ENCODE results near the gene RASGEF1B.

RASGEF1B gene

DNA sequence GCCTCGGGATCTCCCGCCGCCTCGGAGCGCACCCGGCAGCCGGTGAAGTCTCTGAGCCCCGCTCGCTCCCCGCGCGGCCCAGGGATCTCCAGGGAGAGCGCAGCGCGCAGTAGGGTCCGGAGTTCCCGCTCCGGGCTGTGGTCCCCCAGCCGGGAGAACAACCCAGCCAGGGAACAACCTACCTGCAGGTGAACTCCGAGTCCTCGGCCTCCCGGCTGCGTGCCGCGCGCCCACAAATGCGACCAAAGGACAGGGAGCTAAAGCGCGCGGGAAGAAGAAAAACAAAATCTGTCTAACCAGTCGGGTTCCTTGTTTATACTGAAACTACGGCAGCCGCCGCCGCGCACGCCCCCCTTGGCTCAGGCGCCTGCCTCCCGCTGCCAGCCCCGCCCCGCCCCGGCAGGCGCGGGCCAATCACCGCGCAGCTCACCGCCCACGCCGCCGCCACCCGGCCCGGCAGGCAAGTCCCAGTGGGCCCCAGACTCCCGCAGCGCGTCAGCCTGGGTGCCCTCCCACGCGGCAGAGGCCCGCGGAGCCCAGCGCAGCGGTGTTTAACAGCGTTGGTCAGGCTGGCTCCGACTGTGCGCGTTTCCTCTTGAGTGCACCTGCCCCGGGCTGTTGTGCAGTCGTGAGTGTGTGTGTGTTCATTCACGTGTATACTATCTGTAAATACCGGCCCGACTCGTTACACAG lies at the start of gene RASGEF1B:
Gene RASGEF1B (minus strand): TSS at position 320 of the 693 bp plus-strand sequence. CDS start 12,399 bp downstream, outside the sequence.
- DNase-seq (ENCODE audit: low read depth in 3 of 3) = peak; percentile 92 to 94 (median 93)

- no peak for DNase-seq (ENCODE audit: low read depth in 3 of 3)
Observed at GRCh38 chr4:81519856-81520255, 48.1 kb upstream of the RASGEF1B start.

- DNase-seq (ENCODE audit: low read depth in 3 of 3) = no peak
Observed at GRCh38 chr4:81519427-81519773, 47.7 kb upstream of the RASGEF1B start.

DNA sequence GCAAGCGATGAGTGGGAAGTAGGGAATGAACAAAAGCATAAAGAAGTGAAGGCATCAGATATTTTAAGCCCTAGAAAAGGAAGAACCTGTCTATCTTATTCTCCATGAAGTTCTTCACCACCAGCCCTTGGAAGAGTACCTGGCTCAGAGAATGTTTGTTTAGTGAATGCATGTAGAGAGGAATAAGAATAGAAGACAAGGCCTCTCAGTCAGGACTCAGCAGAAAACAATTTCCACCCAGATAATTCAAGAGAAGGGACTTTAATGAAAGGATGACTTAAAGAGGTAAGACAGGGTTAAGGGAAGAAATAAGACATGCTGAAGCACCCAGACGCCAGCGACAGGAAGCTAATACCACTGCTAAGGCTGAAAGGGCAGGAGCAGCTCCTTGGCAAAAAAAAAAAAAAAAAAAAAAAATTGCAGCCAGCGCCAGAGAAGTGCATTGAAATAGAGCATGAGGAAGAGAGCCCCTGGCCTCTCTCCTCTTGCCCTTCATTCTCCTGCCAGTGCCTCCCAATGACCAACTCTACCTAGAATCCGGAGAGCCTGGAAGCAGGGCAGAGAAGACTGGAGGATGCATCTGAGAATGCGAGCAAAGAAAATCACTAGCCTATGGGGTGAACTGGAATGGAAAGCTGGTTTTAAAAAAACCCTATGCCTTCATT lies 47.2 kb upstream of the RASGEF1B start:
- no peak for DNase-seq (ENCODE audit: low read depth in 3 of 3)

GRCh38 chr4:81516241-81516640 lies 44.5 kb upstream of the RASGEF1B start:
- DNase-seq (ENCODE audit: low read depth in 3 of 3) = no peak

DNA sequence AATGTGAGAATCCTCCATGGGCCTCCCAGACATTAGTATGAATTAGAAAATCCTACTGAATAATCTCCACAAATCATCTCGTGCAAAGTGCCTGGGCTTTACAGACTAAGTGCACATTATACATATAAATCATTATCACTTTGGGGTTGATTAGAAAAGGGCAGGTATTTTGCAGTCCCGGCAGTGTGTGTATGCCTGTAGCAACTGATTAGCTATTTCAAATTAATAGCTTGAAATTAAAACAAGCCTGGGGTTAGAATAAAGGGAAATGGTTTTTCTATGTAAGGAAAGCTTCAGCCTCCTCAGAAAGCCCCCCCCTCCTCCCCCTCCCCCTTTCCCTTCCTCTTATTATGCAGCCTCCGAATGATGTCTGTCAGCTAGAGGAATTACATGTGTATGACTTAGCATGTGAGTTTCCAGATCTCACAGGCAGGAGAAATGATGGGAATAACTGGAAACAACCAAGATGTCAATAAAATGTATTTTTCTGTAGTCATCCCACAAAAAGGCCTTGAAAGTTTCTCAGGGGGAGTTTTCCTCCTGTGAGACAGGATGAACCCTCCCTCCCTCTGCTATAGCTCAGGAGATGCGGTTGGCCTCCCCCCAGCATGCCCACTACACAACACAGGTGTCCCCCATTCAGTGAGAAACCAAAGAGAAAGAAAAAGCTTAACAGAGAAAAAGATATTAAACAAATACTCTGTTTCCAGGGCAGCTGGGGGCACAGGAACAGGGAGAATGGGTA lies 41.2 kb upstream of the RASGEF1B start:
- no peak for DNase-seq (ENCODE audit: low read depth in 3 of 3)

GRCh38 chr4:81512001-81512756 lies 40.5 kb upstream of the RASGEF1B start:
- DNase-seq (ENCODE audit: low read depth in 3 of 3) = no peak

DNA sequence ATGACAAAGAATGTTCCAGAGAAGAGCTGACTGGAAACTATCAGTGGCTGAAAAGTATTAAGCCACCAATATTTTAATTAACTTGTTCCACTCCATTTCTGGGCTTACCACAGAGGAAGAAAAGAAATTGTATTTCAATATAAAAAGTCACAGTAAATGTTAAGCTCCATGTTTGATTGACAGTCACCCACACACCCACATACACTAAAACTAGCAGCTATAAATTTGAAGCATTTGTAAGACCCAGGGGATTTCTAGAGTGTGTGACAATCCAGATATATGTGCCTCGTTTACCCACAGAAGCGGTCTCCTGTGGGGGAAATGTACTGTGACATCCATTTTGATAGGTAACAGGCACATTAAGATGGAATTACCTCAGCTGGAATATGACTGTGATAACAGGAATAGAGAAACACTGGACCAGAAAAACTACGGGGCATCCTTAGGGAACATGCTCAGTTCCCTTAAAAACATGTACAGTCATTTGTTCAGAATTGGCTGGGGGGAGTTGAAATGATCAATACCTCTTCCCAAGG lies 39.0 kb upstream of the RASGEF1B start:
- DNase-seq (ENCODE audit: low read depth in 3 of 3) = no peak

- DNase-seq (ENCODE audit: low read depth in 3 of 3) = no peak
Observed at GRCh38 chr4:81509822-81510221, 38.1 kb upstream of the RASGEF1B start.

DNA sequence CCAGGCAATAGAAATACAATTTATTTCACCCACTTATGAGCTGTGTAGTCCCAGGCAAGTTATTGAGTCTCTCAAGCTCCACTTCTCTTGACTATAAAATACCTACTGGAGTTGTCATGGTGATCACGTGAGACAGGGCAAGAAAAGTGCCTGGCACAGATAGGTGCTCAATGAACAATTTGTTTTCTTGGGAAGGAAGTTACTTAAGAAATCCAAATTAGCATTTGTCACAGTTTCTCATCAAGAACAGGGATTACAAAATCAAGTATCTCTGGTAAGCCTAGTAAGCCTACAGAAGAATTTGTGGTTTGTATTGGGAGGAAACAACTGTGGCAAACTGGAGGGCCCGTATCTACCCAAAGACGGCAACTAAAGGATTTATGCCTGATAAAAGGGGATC lies 37.5 kb upstream of the RASGEF1B start:
- no peak for DNase-seq (ENCODE audit: low read depth in 3 of 3)

GRCh38 chr4:81508411-81509185 lies 36.9 kb upstream of the RASGEF1B start:
- no peak for DNase-seq (ENCODE audit: low read depth in 3 of 3)

DNA sequence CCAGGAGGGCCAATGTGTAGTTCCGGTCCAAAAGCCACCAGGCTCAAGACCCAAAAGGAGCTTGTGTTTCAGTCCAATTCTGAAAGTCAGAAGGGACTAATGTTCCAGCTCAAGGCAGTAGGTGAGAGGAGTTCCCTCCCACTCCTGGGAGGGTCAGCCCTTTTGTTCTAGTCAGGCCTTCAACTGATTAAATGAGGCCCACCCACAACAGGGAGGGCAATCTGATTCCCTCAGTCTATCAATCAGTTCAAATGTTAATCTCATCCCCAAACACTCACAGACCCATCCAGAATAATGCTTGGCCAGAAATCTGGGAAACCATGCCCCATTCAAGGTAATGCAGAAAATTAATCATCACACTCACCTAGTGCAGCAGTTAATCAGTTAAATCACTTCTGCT lies 35.8 kb upstream of the RASGEF1B start:
- no peak for DNase-seq (ENCODE audit: low read depth in 3 of 3)

DNA sequence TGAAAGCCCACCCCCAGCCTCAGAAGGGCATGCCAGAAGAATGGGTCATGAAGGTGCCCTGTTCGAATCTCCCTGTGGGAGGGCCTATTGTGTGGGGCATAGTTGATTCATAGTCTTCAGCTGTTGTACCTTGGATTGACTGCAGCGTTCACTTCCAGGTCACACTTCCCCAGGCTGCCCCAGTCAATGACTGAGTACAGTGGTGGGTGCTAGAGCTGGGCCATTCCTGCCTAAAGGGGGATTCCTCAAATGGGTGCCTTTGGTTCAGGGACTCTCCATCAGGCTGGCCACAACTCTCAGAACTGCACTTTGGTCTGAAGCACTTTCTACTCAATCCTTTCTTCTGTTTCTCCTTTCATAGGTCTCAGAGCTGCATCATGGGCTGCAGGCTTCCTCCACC lies 35.0 kb upstream of the RASGEF1B start:
- DNase-seq (ENCODE audit: low read depth in 3 of 3) = no peak

GRCh38 chr4:81505726-81506125 lies 34.0 kb upstream of the RASGEF1B start:
- no peak for DNase-seq (ENCODE audit: low read depth in 3 of 3)

DNA sequence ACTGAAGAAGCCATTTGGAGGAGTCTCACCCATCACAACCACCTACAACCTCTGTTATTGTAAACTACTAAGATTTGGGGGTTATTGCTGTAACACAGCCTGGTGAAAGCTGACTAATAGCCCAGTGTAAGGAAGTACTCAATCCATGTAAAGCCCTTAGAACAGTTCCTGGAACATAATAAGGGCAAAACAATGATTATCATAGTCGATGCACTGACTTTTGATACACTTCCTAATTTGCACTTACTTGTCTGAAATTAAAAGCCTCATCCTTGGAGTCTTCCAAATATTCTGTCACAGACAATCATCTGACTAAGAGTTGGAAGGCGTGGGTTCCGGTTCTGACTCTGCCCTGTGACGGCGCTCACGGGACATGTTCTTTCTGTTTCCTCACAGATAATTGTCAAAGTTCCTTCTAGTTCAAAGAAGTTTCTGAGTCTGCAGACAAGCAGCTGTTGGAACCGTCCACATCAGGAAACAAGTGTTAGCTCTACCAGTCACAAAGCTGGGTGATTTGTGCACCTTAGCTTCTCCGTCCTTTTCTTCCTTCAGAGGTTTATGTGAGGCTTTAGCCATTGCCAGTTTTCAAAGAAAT lies 33.4 kb upstream of the RASGEF1B start:
- peak; percentile 22 to 39 (median 37) for DNase-seq (ENCODE audit: low read depth in 3 of 3)

DNA sequence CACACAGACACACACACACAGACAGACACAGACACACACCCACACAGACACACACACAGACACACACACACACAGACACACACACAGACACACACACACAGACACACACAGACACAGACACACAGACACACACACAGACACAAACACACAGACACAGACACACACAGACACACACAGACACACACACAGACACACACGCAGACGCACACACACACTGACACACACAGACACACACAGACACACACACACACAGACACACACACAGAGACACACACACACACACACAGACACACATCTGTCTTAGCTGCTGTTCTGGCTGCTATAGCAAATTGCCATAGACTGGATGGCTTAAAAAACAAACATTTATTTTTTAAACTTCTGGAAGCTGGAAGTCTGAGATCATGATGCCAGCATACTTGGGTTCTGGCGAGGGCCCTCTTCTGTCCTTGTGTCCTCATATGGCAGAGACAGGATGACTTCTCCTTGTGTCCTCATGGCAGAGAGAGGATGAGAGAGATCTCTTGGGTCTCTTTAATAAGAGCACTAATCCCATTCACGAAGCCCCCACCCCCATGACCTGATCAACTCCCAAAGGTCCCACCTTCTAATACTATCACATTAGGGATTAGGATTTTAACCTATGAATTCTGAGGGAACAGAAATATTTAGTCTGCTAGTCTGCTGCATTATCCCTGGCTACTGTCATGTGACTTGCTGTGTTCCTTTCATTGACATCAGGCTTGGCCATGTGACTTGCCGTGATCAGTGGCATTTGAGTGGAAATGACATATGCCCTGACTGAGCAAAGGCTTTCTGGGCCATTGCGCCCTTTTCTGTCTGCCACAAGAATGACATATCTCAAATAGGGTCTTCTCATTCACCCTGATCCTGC lies 32.7 kb upstream of the RASGEF1B start:
- DNase-seq (ENCODE audit: low read depth in 3 of 3) = no peak

GRCh38 chr4:81503586-81503985 lies 31.9 kb upstream of the RASGEF1B start:
- DNase-seq (ENCODE audit: low read depth in 3 of 3) = no peak

GRCh38 chr4:81502564-81502963 lies 30.9 kb upstream of the RASGEF1B start:
- no peak for DNase-seq (ENCODE audit: low read depth in 3 of 3)

GRCh38 chr4:81499840-81500239 lies 28.1 kb upstream of the RASGEF1B start:
- DNase-seq (ENCODE audit: low read depth in 3 of 3) = no peak

Data from stimulated activated CD4-positive, alpha-beta T cell treated with anti-CD3 and anti-CD28 coated beads, TNF-alpha, amount 100 ng/mL, for 4 hours (primary cell).